Astrocyte of the spinal cord (primary cell): ENCODE measurements around the gene PRKAG2.

Experiments used
- DNase-seq: peaks from one replicate; pipeline ENCODE4 v3.0.0; 2011; ENCODE audit warnings: low read depth, low spot score
- H3K4me3 ChIP-seq: 2 replicates; pipeline ENCODE4 v1.5.1; 2011; ENCODE audit warnings: low read depth, mild to moderate bottlenecking, low read length, moderate library complexity
- CTCF ChIP-seq: IDR thresholded peaks from 2 replicates; pipeline ENCODE4 v1.5.1; 2012; ENCODE audit warnings: low read depth, mild to moderate bottlenecking, low read length, inconsistent platforms
- in situ Hi-C: cut with HindIII; loops from 2 replicates; pipeline ENCODE4 v1.10.0; 2017; ENCODE audit warnings: low sequenced_read_pairs

PRKAG2 gene

GRCh38 chr7:151779678-151780077, 97.2 kb downstream of the PRKAG2 start:
- TF ChIP-seq CTCF: no peak
- no peak overlapping the region for H3K4me3 ChIP-seq
- no peak for DNase-seq
- in situ Hi-C loops: no loop called here

GRCh38 chr7:151779255-151779654, 97.7 kb downstream of the PRKAG2 start:
- DNase-seq: no peak
- TF ChIP-seq CTCF: no peak
- no peak overlapping the region for H3K4me3 ChIP-seq
- in situ Hi-C loops: no loop called here

- no peak overlapping the region for H3K4me3 ChIP-seq
- no peak for DNase-seq
- no peak for TF ChIP-seq CTCF
- in situ Hi-C loops: no loop called here
Measured at GRCh38 chr7:151777908-151778670, 98.8 kb downstream of the PRKAG2 start.

- no peak for TF ChIP-seq CTCF
- in situ Hi-C loops: no loop called here
- no peak overlapping the region for H3K4me3 ChIP-seq
- DNase-seq: no peak
Measured at GRCh38 chr7:151777495-151777880, 99.4 kb downstream of the PRKAG2 start.

GRCh38 chr7:151776876-151777494, 99.9 kb downstream of the PRKAG2 start:
- no peak for DNase-seq
- in situ Hi-C loops: no loop called here
- no peak for TF ChIP-seq CTCF
- H3K4me3 ChIP-seq: no peak overlapping the region

- no peak for TF ChIP-seq CTCF
- DNase-seq: no peak
- H3K4me3 ChIP-seq: no peak overlapping the region
- in situ Hi-C loops: no loop called here
Measured at GRCh38 chr7:151776446-151776845, 100.5 kb downstream of the PRKAG2 start.
